A673 (cell line): ENCODE measurements around the gene CYP4F3. TPM values are rescaled to one million over a fixed set of nuclear protein-coding genes. Genes with fewer than 3 reads are reported as not detected.
A peak's percentile ranks its signal among the peaks of the same experiment; 100 is the strongest.

ENCODE experiments used
- BruUV-seq: library from RNA; stranded (reverse); fragments of 400-500 nt; replicated peaks from 2 replicates; lab custom pipeline; 2021; lab: Mats Ljungman, UMichigan
- CTCF ChIA-PET: fragments of 300-600 bp; sonication (Branson Sonifier 250); formaldehyde crosslinking; loops from one replicate; lab custom pipeline; 2022; ENCODE audit warnings: antibody characterized with exemption; lab: Charles Lee
- POLR2A ChIA-PET: fragments of 300-600 bp; sonication (Branson Sonifier 250); formaldehyde crosslinking; loops from one replicate; lab custom pipeline; 2022; ENCODE audit warnings: antibody characterized with exemption; ENCODE audit not compliant: low non-redundant PET; lab: Charles Lee
- DNase-seq: peaks from one replicate; pipeline ENCODE4 v3.0.0-alpha.2; 2015; ENCODE audit warnings: low spot score
- H3K27ac ChIP-seq: fragments of 200-600 bp; sonication (generic); 2 replicates; pipeline ENCODE4 v1.5.1; 2016; ENCODE audit warnings: mixed run types, low read depth, mild to moderate bottlenecking, mixed read lengths, antibody characterized with exemption, low read length; ENCODE audit not compliant: poor library complexity, severe bottlenecking
- H3K27me3 ChIP-seq: fragments of 200-600 bp; sonication (generic); replicated peaks from 2 replicates; pipeline ENCODE4 v1.6.1; 2017; ENCODE audit warnings: mixed run types, low read depth, mild to moderate bottlenecking, mixed read lengths, antibody characterized with exemption, low read length; ENCODE audit not compliant: insufficient read depth, poor library complexity
- H3K36me3 ChIP-seq: fragments of 200-600 bp; sonication (generic); 2 replicates; pipeline ENCODE4 v1.6.1; 2016; ENCODE audit warnings: mixed run types, mild to moderate bottlenecking, mixed read lengths, antibody characterized with exemption, low read length; ENCODE audit not compliant: insufficient read depth, poor library complexity, severe bottlenecking
- H3K4me1 ChIP-seq: fragments of 200-600 bp; sonication (generic); 2 replicates; pipeline ENCODE4 v1.6.1; 2017; ENCODE audit warnings: mixed run types, mild to moderate bottlenecking, mixed read lengths, antibody characterized with exemption, low read length; ENCODE audit not compliant: insufficient read depth, poor library complexity, severe bottlenecking
- H3K4me3 ChIP-seq: fragments of 200-600 bp; sonication (generic); 2 replicates; pipeline ENCODE4 v1.5.1; 2016; ENCODE audit warnings: low read depth, mixed run types, mild to moderate bottlenecking, mixed read lengths, low read length; ENCODE audit not compliant: poor library complexity, severe bottlenecking
- H3K9me3 ChIP-seq: fragments of 200-600 bp; sonication (generic); 2 replicates; pipeline ENCODE4 v1.6.1; 2016; ENCODE audit warnings: mixed run types, low read depth, mild to moderate bottlenecking, mixed read lengths, antibody characterized with exemption, low read length; ENCODE audit not compliant: poor library complexity, severe bottlenecking
- EZH2 ChIP-seq: fragments of 200-600 bp; sonication (generic); IDR thresholded peaks from 2 replicates; pipeline ENCODE4 v1.6.1; 2017; ENCODE audit warnings: borderline replicate concordance, low read depth, mild to moderate bottlenecking, mixed read lengths, antibody characterized with exemption, low read length; ENCODE audit not compliant: poor library complexity, severe bottlenecking
- intact Hi-C: fragments of 100-400 bp; cut with micrococcal nuclease; formaldehyde crosslinking; loops from one replicate; pipeline ENCODE4 v1.10.0; 2022; ENCODE audit not compliant: unreplicated experiment
- total RNA-seq: library from RNA; stranded (reverse); gene quantifications from 2 replicates; pipeline ENCODE4 v1.2.3, GENCODE V29; 2021
- TF ChIP-seq, protein P1 (sequence below): fragments of 300-800, 200-600 bp; sonication (generic); conservative IDR thresholded peaks from 2 replicates; pipeline ENCODE4 v1.5.1; 2017; ENCODE audit warnings: low read depth, mild to moderate bottlenecking, antibody characterized with exemption, low read length, moderate library complexity, mixed read lengths

Gene CYP4F3
- total RNA-seq, 1 experiment from 2014 or later = not detected

DNA sequence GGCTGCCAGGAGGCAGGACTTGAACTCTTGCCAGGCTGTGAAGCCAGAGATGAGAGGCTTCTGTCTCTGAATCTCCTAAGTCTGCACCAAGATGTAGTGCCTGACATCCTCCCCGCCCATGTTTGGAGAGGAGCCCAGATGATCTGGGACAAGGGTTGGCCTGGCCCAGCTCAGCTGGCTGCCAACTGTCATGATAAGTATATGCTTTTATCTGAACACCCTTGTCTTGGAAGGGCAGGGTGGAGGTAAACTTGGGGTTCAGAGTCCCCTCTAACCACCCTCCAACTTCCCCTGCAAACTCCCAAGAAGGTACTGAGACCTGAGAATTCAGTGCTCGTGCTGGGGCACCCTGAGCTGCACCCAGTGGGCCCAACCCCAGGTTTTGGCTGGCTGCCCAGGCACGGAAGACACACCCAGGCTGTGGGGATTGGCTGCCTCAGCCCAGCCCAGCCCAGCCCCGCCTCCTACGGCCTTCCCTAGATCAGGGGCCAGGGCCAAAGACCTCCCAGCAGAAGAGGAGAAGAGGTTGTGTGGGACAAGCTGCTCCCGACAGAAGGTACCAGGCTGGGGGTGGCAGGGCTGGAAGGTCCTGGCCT is 32.0 kb downstream of the CYP4F3 start, which contains the start of gene CYP4F12:
Gene CYP4F12, plus strand, starts transcription at position 508 of the 596 bp plus-strand sequence. CDS start 443 bp downstream, outside the sequence.
- no peak within 1 kb of the TSS for H3K4me3 ChIP-seq
- DNase-seq = peak; percentile 50
- H3K9me3 ChIP-seq = no peaks in the 10 kb centered on the region
- H3K27ac ChIP-seq = no peak within 1 kb of the TSS
- TF ChIP-seq, protein P1, sequence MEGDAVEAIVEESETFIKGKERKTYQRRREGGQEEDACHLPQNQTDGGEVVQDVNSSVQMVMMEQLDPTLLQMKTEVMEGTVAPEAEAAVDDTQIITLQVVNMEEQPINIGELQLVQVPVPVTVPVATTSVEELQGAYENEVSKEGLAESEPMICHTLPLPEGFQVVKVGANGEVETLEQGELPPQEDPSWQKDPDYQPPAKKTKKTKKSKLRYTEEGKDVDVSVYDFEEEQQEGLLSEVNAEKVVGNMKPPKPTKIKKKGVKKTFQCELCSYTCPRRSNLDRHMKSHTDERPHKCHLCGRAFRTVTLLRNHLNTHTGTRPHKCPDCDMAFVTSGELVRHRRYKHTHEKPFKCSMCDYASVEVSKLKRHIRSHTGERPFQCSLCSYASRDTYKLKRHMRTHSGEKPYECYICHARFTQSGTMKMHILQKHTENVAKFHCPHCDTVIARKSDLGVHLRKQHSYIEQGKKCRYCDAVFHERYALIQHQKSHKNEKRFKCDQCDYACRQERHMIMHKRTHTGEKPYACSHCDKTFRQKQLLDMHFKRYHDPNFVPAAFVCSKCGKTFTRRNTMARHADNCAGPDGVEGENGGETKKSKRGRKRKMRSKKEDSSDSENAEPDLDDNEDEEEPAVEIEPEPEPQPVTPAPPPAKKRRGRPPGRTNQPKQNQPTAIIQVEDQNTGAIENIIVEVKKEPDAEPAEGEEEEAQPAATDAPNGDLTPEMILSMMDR = no peak
- TF ChIP-seq EZH2 = no peak
- BruUV-seq = no TSS peak
- CTCF ChIA-PET = no interaction called here
- H3K27me3 ChIP-seq = no peaks in the 10 kb centered on the region
- intact Hi-C loops = no loop called here
- H3K4me1 ChIP-seq = no peaks in the 10 kb centered on the region
- POLR2A ChIA-PET = no interaction called here
- no peaks in the 10 kb centered on the region for H3K36me3 ChIP-seq

DNA sequence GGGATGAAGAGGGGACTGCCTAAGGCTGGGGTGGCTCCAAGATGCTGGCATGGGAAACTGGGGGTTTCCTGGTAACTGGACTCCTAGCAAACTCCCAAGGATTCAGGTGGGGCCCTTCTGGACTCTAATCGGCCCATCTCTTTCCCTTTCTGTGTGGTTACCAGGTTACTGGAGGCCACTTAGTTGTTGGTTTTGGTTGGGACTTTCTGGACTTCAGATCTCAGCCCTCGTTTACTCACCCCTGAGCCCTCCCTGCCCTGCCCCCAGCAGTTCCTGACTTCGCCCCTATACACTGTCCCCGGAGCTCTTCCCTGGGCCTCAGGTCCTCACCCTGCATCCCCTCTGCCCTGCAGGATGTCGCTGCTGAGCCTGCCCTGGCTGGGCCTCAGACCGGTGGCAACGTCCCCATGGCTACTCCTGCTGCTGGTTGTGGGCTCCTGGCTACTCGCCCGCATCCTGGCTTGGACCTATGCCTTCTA is 32.5 kb downstream of the CYP4F3 start:
- no peaks in the 10 kb centered on the region for H3K9me3 ChIP-seq
- BruUV-seq = no TSS peak
- no peaks in the 10 kb centered on the region for H3K27me3 ChIP-seq
- ChIA-PET POLR2A (no interaction called here), CTCF (no interaction called here)
- no peak overlapping the region for H3K27ac ChIP-seq
- no peak overlapping the region for H3K4me3 ChIP-seq
- TF ChIP-seq, protein P1 = no peak
- no peak for TF ChIP-seq EZH2
- intact Hi-C loops = no loop called here
- no peaks in the 10 kb centered on the region for H3K4me1 ChIP-seq
- no peak for DNase-seq
- no peaks in the 10 kb centered on the region for H3K36me3 ChIP-seq

DNA sequence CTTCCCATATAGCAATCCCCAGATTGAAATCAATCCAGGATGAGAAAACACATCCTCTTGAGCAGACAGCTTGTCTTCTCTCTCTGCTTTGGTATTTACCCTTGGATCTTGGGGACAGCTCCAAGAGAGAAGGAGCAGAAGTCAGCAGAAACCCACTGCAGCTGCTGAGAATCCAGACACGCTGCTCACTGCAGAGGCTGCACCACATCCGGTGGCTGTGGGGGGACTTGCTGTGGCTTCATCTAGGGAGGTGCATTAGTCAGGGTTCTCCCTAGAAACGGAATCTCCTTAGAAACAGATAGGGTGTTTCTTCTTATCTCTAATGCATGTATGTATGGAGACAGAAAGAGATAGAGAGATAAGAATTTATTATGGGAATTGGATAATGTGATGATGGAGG is 34.9 kb downstream of the CYP4F3 start:
- intact Hi-C loops = loop anchor here (1.0 kb wide), 1 partner anchor 102 kb away; no protein-coding TSS in a partner anchor
- POLR2A ChIA-PET = no interaction called here
- Histone ChIP-seq H3K4me1 (no peaks in the 10 kb centered on the region), H3K36me3 (no peaks in the 10 kb centered on the region), H3K9me3 (no peaks in the 10 kb centered on the region), H3K4me3 (no peak overlapping the region), H3K27ac (no peak overlapping the region), H3K27me3 (no peaks in the 10 kb centered on the region)
- BruUV-seq = no TSS peak
- no peak for DNase-seq
- TF ChIP-seq, protein P1 = no peak
- CTCF ChIA-PET = no interaction called here
